Measurements from ENCODE around the gene UBXN11.

The UBXN11 gene

DNA sequence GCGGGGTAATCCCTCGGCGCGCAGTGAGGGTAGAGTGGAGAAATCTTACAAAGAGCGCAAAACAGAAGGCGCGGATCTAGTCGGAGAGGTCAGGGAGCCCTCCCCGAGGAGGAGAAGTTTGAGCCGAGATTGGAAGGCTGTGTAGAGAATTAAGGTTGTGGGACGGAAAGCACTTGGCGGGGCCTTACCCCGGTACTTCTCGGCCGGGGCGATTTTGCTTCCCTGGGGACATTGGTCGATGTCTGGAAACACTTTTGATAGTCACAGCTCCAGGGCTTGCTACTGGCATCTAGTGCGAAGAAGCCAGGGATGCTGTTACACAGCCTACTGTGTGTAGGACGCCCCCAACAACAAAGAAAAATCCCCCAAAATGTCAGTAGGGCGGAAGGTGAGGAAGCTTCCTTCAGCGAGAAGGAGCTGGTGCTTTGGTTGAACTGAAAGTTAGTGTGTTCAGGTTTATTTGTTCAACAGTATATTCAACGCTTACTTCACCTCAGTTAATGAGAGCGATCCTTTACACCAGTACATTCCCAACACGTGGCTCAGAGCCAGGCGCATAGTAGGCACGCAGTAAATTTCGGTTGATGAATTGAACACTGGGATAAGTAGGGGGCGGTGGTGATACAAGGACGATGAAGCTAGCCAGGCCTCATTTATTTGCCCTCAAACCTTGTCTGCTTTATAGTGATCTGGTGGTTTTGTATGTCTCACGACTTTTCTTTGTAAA is 71.6 kb downstream of the UBXN11 start:
- Histone ChIP-seq H3K4me3 (ENCODE audit: insufficient read depth, low read length, poor library complexity, severe bottlenecking) (peak overlapping the region; percentile 99), H3K4me2 (ENCODE audit: low read depth, low read length, poor library complexity, severe bottlenecking) (peak overlapping the region; percentile 61), H3K27me3 (ENCODE audit: low read length) (no peaks in the 10 kb centered on the region), H3K79me2 (ENCODE audit: insufficient read depth, low read length) (peaks cover 57% of the 10 kb centered on the region), H3K36me3 (ENCODE audit: low read length) (0 out of 2 replicates have a peak, but pooled peaks cover 2% of the 10 kb centered on the region), H3K9me2 (replicated peaks; ENCODE audit: insufficient read depth, low read length) (no peaks in the 10 kb centered on the region), H3F3A (ENCODE audit: insufficient read depth) (no peaks in the 10 kb centered on the region; the same call in 1 of the 2 replicates), H3K27ac (ENCODE audit: low read depth, low read length) (peak overlapping the region; percentile 73), H4K20me1 (ENCODE audit: low read depth, low read length) (peaks cover 8% of the 10 kb centered on the region; the same call in 1 of the 2 replicates), H3K9me3 (ENCODE audit: insufficient read depth, low read length) (no peaks in the 10 kb centered on the region), H3K9ac (ENCODE audit: low read length) (peak overlapping the region; percentile 98), H2AFZ (ENCODE audit: low read depth, low read length, severe bottlenecking) (peak overlapping the region; percentile 87)
- TF ChIP-seq EZH2phosphoT487 (conservative IDR thresholded peaks at IDR 0.05; ENCODE audit: low read length) = no peak
- TF ChIP-seq, protein P1, sequence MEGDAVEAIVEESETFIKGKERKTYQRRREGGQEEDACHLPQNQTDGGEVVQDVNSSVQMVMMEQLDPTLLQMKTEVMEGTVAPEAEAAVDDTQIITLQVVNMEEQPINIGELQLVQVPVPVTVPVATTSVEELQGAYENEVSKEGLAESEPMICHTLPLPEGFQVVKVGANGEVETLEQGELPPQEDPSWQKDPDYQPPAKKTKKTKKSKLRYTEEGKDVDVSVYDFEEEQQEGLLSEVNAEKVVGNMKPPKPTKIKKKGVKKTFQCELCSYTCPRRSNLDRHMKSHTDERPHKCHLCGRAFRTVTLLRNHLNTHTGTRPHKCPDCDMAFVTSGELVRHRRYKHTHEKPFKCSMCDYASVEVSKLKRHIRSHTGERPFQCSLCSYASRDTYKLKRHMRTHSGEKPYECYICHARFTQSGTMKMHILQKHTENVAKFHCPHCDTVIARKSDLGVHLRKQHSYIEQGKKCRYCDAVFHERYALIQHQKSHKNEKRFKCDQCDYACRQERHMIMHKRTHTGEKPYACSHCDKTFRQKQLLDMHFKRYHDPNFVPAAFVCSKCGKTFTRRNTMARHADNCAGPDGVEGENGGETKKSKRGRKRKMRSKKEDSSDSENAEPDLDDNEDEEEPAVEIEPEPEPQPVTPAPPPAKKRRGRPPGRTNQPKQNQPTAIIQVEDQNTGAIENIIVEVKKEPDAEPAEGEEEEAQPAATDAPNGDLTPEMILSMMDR (IDR thresholded peaks at IDR 0.05; ENCODE audit: insufficient read depth, low read length, poor library complexity, severe bottlenecking) = no peak

DNA sequence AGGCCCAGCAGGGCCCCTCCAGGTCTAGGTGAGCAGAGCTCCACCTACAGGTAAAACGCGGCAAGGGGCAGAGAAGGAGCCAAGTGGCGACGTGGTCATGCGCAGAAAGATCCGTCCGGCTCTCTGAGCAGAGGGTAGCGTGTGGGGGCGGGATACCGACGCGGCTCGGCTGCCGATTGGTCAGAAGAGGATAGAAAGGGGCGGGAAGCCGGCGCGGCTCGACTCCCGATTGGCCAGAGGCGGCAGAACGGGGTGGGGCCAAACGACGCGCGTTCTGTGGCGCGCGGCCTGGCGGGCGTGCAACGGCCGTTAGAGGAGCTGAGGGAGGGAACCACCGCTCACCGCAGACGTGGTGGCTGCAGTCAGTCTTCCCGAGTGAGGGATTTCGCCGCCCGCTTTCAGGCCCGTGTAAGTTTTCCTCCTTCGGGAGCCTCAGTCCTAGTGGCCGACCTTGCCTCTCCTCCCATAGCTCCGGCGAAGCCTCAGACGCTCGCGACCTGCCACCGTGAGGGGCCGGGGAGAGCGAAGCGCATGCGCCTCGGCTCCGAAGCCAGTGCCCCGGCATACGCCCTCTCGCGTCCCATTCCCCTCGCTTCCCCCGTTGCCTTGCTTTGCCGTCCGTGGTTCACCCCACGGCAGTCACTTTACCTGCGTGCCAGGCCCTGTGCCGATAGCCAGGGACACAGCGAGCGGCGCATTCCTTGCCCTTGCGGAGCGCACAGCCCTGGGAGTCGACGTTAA is 72.4 kb downstream of the UBXN11 start, which contains the start of gene CEP85:
Gene CEP85 (plus strand): TSS at position 298 of the 741 bp plus-strand sequence. CDS start 5,584 bp downstream, outside the sequence.
- Histone ChIP-seq H3K9ac (ENCODE audit: low read length) (peak within 1 kb of the TSS; percentile 98), H3K36me3 (ENCODE audit: low read length) (0 out of 2 replicates have a peak, but pooled peaks cover 2% of the 10 kb centered on the region), H3K27me3 (ENCODE audit: low read length) (no peaks in the 10 kb centered on the region), H3K27ac (ENCODE audit: low read depth, low read length) (peak within 1 kb of the TSS; percentile 73), H2AFZ (ENCODE audit: low read depth, low read length, severe bottlenecking) (peak within 1 kb of the TSS; percentile 94), H3K4me2 (ENCODE audit: low read depth, low read length, poor library complexity, severe bottlenecking) (peak within 1 kb of the TSS; percentile 61), H3K9me3 (ENCODE audit: insufficient read depth, low read length) (no peaks in the 10 kb centered on the region), H3K79me2 (ENCODE audit: insufficient read depth, low read length) (peaks cover 49% of the 10 kb centered on the region), H3K4me3 (ENCODE audit: insufficient read depth, low read length, poor library complexity, severe bottlenecking) (peak within 1 kb of the TSS; percentile 99), H3F3A (ENCODE audit: insufficient read depth) (no peaks in the 10 kb centered on the region; the same call in 1 of the 2 replicates), H4K20me1 (ENCODE audit: low read depth, low read length) (peaks cover 8% of the 10 kb centered on the region; the same call in 1 of the 2 replicates), H3K9me2 (replicated peaks; ENCODE audit: insufficient read depth, low read length) (no peaks in the 10 kb centered on the region)
- no peak for TF ChIP-seq EZH2phosphoT487 (conservative IDR thresholded peaks at IDR 0.05; ENCODE audit: low read length)
- TF ChIP-seq, protein P1 (IDR thresholded peaks at IDR 0.05; ENCODE audit: insufficient read depth, low read length, poor library complexity, severe bottlenecking) = peak; percentile 84
